GM18502 (cell line): ENCODE measurements around the gene ZNF358.

Experiments
- ATAC-seq: cut with Tn5 transposase; IDR thresholded peaks from one replicate; pipeline ENCODE4 v1.9.1; 2021; ENCODE audit warnings: mild to moderate bottlenecking; ENCODE audit not compliant: unreplicated experiment, poor library complexity

Gene ZNF358

DNA sequence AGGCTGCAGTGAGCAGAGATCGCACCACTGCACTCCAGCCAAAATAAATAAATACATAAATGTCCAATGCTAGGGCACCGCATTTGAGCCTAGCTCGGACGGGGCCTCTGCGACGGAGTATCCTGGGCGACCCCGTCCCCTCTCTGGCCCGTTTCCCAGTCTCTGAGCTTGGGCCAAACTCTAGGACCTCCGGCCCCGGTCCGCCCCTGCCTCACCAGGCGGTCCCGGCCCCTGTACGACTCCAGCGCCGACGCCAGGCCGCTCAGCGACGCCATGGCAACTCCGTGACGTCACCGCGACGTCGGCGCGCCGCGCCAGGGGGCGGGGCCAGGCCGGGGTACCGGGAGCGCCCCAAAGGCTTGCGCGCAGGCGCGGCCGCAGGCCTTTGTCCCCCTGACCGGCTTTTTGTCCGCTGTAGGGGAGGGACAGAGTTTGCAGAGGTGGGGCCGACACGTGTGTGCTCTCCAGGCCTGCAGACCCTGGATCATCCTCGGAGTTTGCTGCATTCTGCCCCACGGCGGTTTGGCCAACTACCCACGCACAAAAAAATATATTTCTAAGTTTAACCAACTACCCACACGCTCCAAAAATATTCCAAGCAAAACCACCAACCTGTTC lies 27.1 kb upstream of the ZNF358 start, which contains the start of gene PEX11G:
Gene PEX11G (minus strand): TSS at position 300 of the 618 bp plus-strand sequence. CDS start 25 bp downstream, at position 275.
- peak; percentile 83 for ATAC-seq

DNA sequence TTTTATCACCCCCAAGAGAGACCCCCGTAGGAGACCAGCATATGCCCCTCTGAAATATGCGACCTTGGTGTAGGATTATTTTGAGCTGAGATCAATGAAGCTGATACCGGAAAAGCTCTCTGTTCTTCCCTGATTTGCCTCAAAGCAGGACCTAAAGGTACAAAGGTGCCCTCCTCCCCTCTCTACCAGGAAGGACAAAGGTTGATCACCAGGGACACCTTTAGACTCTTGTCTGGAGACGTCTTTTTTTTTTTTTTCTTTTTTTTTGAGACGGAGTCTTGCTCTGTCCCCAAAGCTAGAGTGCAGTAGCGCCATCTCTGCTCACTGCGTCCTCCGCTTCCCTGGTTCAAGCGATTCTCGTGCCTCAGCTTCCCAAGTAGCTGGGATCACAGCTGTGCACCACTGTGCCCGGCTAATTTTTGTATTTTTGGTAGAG lies 26.3 kb upstream of the ZNF358 start:
- no peak for ATAC-seq

DNA sequence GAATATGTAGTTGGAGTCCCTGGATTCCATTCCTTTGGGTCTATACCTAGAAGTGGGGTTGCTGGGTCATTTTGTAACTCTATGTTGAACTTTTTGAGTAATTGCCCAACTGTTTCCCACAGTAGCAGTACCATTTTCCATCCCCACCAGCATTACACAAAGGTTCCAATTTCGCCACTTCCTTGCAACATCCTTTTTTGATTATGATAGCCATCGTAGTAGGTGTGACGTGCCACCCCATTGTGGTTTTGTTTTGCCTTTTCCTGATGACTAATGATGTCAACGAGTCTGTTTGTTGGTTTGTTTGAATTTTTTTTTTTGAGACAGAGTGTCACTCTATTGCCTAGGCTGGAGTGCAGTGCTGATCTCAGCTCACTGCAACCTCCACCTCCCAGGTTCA lies 23.8 kb upstream of the ZNF358 start:
- no peak for ATAC-seq

DNA sequence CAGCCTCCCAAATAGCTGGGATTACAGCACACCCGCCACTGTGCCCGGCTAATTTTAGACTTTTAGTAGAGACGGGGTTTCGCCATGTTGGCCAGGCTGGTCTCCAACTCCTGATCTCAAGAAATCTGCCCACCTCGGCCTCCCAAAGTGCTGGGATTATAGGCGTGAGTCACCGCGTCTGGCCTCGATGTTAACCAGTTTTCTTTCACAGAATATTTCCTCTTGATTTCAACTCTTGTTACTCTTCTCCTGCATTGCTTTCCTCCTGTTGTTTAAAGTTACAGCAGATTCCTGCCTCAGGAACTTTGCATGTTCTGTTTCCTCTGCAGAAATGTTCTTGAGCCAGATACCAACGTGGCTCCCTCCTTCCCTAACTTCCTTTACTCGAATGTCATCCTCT lies 23.3 kb upstream of the ZNF358 start:
- no peak for ATAC-seq

DNA sequence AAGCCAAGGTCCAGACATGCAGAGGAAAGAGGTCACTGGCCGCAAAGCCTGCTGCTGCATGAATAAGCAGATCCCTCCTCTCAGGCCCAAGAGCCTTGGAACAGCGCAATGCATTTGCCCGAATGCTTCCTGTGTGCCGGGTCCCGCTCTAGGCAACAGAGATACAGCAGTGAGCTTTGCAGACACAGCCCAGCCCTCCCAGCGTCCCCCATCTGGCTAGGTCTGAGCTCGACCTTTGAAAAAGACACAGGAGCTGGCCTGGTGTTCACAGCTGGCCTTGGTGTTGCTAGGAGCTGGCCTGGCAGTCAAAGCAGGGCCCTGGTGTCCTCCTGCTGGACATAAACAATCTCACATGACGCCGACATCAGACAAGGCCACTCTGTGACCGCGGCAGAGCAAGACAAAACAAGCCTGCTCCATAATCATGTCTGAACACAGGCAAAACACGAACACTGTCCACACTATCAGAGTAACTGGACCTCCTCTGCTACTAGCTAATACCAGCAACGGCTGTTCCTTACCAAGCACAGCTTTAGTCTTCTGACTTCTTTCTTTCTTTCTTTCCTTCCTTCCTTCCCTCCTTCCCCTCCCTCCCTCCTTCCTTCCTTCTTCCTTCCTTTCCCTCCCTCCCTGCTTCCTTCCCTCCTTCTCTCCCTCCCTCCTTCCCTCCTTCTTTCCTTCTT lies 21.3 kb upstream of the ZNF358 start:
- ATAC-seq = no peak

DNA sequence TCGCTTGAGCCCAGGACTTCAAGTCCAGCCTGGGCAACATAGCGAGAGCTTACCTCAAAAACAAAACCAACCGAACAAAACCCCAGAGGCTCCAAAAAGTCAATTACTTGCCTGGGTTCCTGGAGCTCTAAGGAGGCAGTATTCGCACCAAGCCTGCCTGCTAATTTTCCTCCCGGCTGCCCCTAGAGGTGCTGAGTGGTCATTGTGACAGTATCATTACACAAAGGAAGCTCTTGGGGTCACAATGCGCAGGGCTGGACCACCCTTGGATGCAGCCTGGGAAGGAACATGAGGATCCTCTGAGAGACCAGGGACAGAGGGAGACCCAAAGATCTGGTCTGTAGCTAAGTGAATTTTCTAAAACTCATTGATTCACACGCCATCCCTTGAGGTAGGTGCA lies 18.6 kb upstream of the ZNF358 start:
- ATAC-seq = no peak

DNA sequence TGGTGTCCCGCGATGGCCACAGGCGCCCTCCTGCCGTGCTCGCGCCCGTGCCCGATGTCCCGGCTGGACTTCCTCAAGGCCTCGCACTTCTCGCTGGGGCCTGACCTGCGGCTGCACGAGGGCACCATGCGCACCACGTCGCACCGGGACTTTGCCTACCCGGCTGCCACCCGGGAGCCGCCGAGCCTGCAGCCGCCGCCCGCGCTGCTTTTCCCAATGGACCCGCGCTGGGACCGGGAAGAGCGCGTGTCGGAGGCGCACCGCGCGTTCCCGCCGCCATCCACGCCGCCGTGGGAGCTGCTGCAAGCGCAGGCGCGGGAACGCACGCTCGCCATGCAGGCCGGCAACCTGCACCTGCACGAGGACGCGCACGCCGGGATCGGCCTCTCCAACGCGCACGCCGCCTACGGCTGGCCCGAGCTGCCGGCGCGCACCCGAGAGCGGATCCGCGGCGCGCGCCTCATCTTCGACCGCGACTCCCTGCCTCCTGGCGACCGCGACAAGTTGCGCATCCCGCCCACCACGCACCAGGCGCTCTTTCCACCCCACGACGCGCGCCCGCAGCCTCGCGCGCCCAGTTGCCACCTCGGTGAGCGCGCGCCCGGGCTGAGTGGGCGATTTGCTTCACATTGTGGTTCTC lies 15.0 kb upstream of the ZNF358 start:
- no peak for ATAC-seq

DNA sequence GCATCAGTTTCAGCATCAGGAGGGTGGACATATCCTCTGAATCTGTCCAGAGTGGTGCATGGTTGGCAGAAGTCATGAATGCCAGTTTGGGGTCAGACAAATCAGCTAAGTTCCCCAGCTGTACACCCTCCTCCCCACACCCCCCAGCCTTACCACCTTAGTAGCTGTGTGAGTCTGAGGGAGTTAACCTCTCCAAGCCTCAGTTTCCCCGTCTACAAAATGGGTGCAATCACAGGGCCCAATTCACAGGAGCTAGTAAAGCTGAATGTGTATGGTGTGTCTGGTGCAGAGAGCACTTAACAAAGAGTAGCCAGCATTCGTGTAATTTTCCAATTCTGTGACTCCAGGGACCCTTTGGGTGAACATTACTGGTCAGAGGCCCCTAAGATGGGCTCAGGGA lies 13.4 kb upstream of the ZNF358 start:
- ATAC-seq = no peak

DNA sequence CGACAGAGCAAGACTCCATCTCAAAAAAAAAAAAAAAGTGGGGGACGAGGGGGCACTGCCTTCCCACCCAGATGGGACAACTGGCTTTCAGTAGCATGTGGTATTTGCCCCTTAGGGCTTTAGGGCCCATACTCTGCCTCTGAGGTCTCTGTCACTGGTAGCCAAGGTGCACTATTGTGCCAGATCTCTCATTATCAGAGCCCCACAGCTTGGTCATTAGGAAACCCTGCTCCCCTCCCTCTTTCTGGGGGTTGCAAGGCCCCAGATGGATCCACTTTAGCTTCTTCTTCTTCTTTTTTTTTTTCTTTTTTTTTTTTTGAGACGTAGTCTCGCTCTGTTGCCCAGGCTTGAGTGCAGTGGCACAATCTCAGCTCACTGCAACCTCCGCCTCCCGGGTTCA lies 11.2 kb upstream of the ZNF358 start:
- no peak for ATAC-seq

DNA sequence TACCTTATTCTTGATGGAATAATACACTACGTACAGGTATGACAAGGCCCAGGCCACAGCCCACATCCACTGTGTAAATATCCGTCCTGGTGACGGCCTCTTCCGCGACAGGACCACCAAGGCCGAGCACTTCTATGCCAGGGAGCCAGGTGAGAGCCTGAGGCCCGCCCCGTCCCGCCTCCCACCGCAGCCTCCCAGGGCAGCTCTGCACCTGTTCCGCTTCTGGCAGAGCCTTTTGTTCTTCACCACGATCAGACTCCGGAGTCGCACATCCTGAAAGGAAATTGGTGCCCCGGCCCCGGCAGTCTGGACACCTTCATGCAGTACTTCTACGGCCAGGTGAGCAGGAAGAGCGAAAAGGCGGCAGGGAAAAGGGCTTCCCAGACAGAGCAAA lies 10.6 kb upstream of the ZNF358 start:
- ATAC-seq = no peak

DNA sequence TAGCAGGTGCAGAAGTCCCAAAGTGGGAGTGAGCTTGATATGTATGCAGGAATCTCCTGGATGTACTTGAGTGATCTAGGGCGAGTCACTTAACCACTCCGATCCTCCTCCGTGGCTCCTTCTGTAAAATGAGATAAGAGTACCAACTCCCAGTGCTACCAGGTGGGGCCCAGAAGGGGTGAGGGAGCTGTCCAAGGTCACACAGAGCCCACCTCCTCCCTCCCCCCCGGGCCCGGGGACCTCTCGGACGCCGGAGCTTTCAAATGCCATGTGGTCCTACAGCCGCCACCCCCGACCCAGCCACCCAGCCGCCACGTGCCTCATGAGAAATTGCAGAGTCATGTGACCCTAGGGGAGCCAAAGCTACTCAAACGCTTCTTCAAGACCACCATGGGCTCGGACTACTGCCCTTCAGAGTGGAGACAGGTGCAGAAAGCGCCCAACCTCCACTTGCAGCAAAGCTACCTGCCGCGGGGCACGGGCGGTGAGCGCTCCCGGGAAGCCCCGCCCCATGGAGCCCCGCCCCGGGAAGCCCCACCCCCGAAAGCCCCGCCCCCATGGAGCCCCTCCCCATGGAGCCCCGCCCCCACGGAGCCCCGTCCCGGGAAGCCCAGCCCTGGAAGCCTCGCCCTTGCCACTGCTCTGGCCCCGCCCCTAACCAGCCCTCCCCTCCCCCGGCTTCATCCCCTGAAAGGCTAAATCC lies 10.1 kb upstream of the ZNF358 start:
- ATAC-seq = no peak

DNA sequence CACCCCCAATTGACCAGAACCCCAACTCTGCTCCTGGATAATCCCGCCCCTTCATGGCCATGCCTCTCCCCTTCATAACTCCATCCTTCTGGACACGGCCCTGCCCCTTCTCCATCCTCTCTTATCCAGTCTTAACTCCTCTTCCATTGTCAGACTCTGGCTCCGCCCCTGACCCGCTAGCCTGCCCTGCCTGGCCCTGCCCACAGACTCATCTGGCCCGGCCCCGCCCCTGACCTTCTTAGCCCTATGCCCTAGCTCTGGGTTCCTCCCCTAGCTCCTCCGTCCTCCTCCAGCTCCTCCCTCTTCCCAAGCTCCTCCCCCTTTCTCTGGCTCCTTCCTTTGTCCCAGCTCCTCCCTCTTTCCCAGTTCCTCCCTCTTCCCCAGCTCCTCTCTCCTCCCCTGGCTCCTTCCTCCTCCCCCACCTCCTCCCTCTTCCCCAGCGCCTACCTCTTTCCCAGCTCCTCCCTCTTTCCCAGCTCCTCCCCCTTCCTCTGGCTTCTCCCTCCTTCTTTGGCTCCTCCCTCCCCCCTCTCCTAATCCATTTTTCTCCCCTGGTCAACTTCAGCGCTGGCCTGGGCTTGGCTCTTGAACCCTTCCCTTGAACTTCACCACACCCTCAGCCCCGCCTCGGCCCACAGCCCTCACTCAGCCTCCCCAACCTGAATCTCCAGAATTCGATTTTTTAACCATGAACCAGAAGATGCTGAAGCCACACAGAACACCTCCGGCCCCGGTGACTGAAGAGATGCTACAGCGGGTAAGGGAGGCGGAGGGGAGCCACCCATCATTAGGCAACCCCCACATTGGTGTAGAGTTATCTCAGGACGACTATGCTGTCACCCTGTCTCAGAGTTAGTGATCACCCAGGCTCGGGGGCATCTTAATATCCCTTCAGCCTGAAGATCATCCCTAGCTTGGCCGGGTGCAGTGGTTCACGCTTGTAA lies 9.2 kb upstream of the ZNF358 start:
- ATAC-seq = no peak

DNA sequence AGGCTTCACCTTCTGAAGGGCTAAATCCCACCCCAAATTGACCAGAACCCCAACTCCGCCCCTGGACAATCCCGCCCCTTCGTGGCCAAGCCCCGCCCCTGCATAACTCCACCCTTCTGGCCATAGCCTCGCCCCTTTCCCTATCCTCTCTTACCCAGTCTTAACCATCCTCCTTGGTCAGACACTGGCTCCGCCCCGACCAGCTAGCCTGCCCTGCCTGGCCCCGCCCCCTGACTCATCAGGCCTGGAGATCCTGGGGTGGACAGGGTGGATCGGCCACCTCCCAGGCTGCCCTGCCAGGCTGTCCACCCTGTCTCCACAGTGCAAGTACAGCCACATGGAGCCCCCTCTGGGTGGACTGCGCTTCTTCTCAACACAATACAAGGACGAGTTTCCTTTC lies 8.0 kb upstream of the ZNF358 start:
- ATAC-seq = no peak

DNA sequence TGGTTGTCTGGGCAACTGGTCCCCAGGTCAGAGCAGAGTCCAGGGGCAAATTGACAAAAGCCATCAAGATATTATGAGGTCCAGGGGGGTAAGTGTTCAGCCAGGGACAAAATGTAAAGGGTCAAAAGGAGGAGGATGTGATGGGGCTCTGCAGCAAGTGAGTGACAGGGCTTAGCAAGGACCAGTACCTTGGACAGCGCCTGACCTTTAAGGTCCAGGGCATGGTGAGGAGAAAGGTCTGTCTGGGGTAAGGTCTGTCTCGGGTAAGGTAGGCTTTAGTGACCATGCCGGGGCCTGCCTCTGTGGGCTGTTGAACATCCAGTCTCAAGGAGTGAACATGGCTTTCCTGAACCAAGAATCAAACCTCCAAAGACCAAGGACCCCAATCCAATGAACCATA lies 6.3 kb upstream of the ZNF358 start:
- ATAC-seq = no peak

DNA sequence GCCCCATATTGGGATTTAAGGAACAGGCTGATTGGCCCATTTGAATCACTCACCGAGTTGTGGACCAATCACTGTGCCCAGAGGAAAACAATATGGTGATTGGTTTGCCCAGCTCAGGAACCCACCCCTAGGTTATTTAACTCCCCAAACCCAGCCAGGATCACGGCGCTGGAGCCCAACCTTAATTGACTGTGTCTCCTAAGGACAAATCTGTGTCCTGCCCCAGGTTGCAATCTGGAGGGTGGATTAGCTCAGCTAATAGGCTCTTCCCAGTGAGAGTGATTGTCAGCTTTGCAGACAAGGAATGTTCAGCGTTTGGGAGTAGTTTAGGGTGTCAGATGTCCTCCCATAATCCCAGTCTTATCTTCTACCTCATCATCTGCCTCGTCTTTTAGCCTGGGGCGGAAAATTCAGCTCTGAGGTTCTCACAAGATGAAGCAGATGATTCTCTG lies 3.5 kb upstream of the ZNF358 start:
- ATAC-seq = no peak

DNA sequence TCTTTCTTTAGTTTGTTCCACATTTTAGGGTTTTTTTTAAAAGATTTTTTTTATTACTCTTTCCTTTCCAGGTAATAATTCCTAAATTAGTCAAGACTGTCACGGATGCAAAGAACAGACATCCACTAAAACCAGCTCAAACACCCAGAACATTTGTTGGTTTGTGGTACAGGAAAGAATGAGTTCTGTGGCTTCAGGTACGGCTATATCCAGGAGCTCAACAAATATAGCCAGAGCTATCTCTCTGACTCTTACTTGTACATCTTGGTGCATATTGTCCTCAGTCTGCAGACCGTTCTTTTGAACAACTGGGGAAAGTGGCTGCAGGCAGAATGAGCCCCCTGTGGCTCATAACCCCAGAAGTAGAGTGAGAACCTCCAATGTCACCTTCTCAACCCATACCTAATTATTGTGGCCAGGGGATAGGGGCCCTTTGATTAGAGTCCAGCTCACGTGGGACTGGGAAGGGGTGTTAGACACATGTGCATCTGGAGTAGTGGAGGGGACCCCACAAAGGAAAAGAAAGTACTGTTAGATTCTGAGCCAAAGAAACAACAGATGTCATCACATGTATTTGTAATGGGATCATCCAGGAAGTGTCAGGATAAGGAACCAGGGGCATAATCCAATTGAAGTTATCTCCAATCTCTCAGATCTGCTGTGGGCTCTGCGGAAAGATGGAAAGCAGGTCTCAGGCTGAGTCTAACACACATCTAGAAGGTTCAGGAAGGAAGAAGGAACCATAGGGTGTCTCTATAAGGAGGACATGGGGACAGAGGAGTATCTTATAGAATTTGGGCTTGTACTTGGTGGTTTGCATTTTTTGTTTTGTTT lies 1.9 kb upstream of the ZNF358 start:
- no peak for ATAC-seq

DNA sequence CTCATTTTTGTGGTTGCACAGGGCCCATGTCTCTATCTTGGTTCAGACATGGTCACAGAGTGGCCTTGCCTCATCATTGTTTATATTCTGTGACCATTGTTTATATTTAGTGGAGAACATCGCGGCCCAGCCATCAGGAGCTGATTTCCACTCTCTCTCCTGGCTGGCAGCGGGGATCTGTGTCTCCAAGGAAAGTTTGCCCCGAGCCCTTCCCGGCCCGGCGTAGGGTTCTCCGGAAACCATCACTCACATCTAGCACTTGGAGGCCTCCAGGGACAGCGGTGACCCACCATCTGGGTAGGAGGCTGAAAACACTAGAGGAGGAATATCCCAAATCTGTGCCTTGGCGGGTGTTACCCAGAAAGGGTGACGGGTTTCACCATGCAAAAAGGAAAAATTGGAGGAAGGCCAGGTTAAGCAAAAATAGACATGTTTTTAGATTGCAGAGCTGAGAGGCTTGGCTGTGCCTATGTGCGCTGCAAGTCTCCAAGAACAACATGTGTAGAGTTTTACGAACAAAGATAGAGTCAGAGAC lies 726 bp upstream of the ZNF358 start:
- no peak for ATAC-seq

DNA sequence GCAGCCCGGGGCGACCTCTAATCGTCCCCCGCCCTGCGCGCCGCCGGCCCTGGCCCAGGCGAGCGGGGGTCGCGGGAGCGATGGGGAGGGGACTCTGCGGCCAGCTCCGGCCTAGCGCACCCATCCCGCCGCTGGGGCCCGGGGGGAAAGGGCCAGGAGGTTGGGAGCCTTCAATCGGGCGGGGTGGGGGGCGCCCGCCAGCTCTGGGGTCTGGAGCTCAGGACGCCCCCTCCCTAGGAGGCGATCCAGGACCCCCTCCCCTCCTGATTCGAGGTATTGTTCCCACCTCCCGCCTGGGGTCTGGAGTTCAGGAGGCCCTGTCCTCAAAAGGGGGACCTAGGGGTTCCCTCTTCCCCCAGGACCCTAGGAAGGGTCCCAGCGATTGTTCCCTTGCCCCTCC lies 430 bp downstream of the ZNF358 start:
- no peak for ATAC-seq

DNA sequence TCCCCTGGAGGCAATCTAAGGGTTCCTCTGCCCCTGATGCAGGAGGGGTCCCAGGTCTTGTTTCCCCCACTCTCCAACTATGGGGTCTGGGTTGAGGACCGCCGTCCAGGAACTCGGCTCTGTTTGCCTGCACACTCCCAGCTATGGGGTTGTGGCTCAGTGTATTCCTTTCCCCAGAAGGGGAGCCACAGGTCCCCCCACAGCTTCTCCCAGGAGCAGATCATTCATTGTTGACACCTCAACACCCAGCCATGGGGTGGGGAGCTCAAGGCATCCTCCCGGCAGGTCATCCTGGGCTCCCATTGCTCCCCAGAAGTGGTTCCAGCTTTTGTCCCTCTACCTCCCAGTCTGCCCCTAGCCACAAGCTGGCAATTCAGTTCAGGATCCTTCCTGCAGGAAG lies 975 bp downstream of the ZNF358 start:
- no peak for ATAC-seq
